Activated CD4-positive, alpha-beta T cell treated with anti-CD3 and anti-CD28 coated beads, Interleukin-2, amount 50 U/mL, for 16 hours (primary cell): ENCODE data around the gene EPHA5.

ENCODE experiments used
- DNase-seq: peaks from one replicate; pipeline ENCODE4 v3.0.0-alpha.2; 2020

EPHA5 gene

DNA sequence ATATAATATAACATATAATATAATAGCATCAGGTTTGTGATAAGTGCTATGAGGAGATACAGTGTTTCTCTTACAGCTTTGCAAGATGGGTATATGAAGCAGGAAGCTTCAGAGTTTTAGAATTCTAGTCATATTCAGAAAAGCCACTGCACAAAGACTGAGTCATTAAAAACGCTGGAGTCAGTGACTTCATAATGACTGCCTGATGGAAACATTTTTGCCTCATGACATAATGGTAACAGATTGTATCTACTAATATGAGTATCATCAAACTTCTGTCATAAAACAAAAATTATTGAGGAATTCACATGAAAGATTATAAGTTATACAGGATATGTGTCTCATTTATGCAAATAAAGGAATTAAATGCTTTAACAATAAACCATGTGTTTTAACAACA, 46.8 kb downstream of the EPHA5 start:
- DNase-seq = no peak

DNA sequence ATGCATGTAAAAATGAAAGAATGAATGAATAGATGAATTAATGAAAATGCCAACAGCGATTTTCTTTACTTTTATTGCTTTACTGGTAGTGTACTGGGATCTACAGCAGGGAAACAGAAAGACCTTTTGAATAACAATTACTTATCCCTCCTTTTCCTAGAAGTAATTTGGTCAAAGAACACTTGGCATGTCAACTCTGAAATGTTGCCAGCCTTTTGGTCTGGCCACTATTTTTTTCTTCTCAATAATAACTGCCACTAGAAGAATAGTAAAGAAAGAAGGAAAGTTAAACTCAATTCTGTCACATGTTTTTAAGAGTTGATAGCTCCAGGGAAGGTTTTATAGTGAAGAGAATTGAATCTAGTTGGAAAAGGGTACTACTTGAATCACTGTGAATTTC, 52.9 kb downstream of the EPHA5 start:
- no peak for DNase-seq

DNA sequence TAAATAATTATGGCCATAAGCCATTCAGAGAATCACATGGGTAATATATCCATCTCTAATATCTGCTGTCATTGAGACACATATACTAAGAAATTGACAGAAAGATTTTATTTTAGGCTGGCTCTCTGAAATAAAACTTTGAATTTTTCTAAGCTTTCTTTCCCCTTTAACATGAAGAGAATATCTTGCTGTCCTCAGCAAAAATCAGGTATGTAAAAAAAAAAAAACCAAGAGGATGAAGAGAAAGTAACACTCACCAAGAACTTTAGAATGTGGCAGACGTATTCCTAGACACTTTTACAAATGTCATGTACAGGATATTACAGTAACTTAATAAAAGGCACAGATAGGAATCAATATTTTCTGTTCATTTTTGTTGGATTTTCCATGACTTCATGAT, 65.8 kb downstream of the EPHA5 start:
- no peak for DNase-seq

DNA sequence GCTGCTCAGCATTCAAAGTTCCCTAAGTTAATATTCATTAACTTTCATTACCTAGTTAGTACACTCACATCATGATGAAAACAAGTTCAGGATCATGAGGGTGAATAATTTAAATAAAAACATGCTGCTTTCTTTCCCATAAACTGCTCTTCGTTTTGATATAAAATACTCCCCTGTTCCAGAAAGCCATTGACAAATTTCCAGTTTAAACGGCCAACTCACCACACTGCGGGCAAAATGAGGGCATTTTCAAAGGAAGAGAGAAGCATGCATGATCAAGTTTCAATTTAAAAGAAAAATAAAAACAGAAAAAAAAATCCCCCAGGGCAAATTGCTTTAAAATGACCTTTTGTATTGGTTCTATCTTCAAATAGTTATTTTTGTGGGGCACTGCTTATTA, 69.6 kb downstream of the EPHA5 start:
- no peak for DNase-seq

DNA sequence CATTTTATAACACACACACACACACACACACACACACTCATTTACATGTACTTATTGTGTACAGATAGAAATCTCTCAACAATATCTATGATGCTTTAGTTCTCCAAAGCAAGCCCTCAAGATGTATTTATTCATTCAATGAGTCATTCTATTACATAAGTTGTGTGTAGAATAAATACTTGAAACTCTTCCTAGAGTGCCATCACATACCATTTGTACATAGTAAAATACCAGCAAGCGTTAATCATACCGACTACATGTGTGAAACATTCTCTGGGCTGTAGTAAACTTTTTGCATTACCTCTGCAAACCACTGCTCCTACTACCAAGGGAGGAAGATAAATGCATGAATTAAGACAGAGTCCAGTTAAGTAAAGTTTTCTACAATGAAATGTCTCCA, 70.9 kb downstream of the EPHA5 start:
- no peak for DNase-seq

DNA sequence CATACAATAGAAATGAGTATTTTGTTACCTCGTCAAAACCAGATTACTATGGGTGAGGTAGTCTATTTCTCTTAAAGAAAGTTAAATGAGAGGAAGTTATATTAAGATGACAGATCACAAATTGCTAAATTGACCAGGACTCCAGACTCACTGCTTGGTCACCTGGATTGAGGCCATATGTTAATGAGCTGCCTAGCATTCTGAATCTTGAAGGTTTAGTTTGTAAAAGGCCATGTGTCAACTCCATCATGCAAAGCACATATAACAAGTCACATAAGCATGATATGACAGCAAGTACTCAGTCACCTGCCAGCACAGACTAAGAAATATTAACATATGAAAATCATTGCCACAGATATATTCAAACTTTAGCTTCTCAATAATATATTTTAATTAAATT, 72.6 kb downstream of the EPHA5 start:
- no peak for DNase-seq

DNA sequence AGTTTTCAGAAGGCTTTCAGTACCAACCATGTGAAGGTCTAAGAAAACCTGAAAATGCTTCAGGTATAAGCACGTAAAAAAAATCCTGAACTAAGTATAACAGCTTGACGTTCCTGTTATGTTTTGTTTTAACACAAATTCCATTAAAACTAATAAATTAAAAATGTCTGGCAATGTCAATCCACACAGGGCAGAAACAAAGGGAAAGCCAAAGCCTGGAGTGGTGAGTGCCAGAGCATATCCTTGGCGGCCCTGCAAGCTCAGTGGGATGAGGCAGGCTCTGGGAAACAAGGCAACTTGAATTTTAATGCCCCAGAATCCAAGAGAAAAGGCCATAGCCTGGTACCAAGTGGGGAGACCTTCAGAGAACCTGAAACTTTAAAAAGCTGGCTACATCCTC, 78.2 kb downstream of the EPHA5 start:
- DNase-seq = no peak

DNA sequence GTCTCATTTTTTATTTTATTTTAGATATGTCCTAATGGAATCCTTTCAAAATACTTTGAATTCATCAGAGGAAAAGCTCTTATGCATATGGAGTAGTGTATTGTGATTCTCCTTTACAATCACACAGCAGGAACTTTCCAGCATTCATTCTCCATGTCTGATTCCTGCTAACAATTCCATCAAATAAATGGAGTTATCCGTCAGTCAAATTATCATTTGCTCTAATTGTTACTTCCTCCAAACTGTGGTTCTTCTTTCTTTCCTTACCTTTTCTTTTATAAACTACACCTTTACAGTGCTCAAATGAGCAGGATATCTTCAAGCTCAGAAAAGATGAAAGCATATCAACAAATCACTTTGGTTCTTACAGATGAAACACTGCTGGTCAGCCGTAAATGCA, 80.4 kb downstream of the EPHA5 start:
- no peak for DNase-seq

DNA sequence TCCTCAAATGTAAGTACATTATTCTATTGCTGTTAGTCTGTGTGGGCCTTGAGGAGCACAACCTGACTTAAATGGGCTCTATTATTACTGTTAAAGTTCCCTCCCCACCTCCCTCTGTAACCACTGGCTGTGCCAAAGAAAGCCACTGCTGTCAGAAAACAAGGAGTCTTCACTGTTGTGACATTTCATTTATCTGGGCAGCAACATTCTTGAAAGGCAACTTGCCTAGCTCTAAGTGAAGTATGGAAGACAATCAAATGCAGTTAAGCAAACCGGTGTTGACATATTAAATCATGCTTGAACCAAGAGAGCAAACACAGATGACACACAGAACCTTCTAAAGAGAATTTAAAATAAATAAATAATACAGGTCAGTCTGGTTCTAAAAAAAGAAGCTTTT, 81.0 kb downstream of the EPHA5 start:
- DNase-seq = no peak

DNA sequence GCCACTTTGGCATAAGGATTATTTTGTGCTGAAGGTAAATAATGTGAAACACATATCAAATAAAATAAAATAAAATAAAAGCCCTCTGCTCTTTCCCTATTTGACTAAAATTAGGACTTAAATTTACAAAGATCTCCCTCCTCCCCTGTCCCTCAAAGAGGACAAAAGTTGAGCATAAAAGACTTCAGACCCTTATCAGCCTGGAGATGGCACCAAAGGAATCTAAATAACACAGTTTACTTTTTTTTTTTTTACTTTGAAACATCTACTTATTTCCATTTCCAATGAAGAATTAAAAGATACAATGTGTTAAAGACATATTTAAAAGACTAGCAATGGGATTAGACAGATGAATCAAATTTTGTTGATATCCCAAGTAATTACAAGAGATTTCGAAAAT, 89.7 kb downstream of the EPHA5 start:
- no peak for DNase-seq

DNA sequence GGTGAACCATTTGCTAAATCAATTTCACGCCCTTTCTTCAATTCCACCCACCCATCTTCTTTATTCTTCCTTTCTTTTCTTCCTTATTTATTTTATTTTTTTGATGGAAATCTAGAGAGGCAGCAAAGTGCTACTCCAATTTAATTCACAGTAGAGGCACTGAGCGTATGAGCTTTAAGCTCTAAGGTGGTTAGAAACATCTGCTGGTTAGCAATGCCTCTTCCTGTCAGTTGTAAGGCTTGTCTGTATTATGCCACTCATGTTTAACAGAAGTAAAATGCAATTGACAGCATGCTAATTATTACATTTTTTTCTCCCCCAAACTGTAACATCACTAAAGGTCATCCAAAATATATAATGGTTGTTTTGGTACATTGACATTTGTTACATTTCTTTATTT, 103.8 kb downstream of the EPHA5 start:
- DNase-seq = no peak

DNA sequence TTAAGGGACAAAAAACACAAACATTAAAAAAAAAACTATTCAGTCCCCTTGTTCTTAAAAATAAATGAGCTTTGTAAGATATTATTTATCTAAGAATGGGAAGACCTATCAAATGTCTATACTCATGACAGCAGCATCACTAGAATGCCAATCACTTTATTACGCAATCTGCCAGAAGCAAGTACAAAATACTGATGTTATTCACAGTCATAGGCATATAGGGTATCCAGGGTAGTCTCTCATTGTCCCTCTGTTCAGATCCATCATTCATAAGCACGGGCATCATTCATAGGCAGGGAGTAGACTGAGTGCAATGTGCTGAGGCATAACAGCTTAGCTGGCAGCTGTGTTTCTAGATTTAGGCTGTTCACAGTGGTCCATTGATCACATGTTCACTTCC, 109.1 kb downstream of the EPHA5 start:
- no peak for DNase-seq

DNA sequence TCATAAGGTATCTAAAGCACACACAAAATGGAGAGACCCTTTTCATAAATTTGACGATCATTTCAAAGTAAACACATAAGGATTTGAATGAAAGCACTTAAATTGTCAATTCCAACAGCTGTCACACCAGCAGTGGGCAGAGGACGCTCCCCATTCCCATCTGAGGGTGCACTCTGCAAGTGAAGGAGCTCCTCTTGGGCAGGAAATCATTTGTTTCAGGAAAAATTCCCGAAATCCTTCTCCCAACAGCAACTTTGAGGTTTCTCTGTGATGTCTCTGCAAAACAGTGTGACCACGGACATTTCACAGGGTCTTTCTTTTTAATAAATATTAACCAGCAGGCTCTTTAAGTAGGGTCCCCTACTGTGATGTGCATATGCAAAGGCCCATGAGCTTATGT, 111.0 kb downstream of the EPHA5 start:
- no peak for DNase-seq

DNA sequence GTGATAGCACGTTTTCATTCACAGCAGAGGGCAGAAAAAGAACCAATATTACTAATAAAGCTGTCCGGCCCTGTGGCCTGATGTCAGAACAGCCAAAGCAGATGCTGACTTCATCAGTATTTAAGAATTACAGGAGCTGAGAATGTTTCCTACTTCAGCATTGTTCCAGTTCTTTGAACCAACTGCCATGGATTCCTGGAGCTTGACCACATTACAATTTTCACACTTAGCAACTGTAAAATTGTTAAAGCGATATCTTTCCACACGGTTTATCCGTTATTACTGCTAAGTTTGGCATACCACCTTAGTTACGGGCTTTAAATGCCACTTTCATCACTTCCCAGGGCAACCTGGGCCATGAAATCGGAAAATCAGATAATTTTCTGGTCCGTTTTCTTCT, 118.2 kb downstream of the EPHA5 start:
- DNase-seq = no peak

DNA sequence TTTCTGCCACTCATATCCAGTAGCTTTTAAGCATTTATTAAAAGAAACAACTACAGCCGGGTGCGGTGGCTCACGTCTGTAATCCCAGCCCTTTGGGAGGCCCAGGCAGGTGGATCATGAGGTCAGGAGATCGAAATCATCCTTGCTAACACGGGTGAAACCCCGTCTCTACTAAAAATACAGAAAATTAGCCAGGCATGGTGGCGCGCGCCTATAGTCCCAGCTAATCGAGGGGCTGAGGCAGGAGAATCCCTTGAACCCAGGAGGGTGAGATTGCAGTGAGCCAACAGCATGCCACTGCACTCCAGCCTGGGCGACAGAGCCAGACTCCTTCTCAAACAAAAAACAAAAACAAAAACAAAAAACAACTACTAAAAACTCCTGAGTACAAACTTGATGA, 119.8 kb downstream of the EPHA5 start:
- no peak for DNase-seq

DNA sequence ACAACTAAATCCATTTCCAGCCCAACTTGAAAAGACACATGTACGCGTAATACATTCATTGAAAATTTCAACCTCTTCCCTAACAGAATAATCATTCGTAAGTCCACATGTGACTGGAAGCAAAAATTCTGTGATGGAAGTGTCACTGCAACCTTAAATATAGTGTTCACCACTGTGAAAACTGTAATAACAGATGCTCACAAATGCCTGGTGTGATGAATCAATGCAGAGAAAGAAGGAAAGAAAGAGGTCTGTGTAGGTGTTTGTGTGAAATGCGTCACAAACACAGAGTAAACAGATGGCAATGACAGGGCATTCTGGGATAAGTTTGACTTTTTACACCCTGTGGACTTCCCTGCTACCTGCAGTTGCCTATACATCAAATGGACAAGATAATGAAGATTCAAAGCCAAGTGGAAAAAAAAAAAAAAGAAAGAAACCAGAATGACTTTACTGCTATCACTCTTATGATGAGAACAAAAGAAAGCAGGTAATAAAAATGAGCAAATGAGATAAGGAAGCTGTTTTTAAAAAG, 123.3 kb downstream of the EPHA5 start:
- no peak for DNase-seq

DNA sequence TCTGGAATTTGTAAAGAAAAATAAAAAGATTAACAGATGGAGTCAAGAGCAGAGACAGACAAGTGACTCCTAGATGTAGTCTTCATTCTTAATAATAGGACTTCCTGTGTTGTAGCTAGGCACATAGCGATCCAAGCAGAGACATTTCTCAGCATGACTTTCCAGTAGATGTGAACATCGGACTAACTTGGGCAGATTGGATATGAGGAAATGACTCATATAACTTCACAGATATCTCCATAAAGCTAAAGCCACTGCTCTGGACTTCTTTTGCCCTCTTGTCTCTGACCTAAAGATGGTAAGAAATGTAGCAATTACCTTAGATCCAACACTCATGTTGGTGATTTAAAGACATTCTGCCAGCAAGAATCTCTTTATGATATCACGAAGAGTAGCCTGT, 131.7 kb downstream of the EPHA5 start:
- DNase-seq = no peak

DNA sequence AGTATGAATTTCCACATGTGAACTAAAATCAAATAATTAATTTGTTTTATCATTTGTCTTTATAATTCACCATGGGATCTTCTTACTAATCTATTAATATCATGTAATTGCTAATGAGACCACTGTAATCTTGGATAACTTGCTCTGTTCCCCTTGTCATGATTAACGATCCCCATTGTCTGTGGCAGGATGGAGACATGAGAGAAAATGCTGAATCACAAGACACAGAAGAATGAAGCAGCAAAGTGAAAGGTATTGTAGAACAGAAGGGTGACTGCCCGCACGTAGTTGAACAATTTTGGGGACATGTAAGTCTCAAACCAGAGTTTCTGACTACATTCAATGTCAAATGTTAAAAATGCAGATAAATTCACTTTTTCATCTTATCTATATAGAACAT, 135.2 kb downstream of the EPHA5 start:
- DNase-seq = no peak

DNA sequence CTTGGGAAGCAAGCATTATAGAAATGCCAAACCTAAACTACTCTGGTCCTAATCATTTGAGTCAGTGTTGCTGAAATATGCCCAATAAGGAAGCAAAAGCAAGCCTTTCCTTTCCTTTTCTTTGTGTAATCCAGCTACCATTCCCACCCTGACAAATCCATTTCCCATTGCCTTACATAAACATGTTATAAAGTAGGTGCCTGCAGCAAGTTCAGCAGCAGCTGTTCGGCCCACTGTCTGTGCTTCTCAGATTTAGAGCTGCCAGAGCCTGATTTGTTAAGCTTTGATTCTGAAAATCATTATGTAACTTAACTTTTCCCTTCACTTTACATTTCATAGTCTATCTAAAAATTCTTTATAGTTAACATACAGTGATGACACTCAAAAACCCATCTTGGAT, 148.6 kb downstream of the EPHA5 start:
- no peak for DNase-seq

DNA sequence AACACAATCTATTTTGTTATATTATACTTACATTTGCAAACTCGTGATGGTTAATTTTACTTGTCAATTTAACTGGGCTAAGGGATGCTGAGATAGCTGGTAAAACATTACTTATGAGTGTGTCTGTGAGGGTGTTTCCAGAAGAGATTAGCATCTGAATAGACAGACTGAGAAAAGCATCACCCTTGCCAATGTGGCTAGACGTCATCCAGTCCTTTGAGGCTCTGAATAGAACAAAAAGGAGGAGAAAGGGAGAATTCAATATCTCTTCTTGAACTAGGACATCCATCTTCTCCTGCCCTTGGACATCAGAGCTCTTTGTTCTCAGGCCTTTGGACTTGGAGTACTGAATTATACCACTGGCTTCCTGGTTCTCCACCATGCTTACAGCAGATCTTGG, 154.6 kb downstream of the EPHA5 start:
- DNase-seq = no peak

DNA sequence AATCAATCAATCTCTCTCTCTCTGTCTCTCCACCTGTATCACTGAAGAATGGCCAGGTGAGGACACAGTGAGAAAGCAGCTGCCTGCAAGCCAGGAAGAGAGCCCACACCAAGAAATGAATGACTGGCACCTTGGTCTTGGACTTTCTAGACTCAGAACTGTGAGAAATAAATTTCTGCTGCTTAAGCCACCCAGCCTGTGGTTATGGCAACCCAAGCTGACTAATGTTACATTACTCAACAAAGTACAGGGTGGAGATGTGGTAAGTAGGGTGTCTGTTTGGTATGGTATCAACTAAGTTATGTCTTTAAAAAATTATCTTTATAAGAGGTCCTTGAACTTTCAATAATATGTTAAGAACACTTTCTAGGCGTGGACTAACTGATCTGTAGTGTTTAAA, 159.3 kb downstream of the EPHA5 start:
- no peak for DNase-seq

DNA sequence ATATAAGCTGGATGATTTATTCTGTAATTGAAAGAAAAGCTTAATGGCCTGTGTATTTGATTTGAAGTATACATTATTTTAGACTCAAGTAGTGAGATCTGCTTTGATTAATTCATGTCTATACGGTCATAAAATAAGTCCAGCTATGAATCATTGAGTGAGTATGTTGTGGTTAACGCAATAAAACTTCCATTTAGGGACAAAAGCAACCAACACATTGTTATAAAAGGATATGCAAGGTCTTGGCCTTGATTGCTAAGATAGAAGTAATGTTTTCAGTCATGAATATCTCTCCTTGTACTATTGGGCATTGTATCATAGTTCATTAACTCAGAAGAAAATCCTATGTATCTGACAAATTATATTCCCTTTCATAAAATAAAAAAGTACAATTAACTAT, 162.1 kb downstream of the EPHA5 start:
- no peak for DNase-seq

DNA sequence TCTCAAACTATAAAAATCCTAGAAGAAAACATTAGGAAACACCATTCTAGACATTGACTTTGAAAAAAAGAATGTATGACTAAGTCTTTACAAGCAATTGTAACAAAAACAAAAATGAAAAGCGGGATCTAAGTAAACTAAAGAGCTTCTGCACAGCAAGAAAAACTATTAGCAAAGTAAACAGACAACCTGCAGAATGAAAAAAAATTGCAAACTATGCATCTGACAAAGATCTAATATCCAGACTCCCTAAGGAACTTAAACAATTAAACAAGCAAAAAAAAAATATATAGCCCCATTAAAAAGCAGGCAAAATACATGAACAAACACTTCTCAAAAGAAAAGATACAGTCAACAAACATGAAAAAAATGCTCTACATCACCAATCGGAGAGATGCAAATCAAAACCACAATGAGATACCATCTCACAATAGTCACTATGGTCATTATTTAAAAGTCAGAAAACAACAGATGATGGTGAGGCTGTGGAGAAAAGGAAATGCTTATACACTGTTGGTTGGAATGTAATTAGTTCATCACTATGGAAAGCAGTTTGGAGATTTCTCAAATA, 168.1 kb downstream of the EPHA5 start:
- no peak for DNase-seq

DNA sequence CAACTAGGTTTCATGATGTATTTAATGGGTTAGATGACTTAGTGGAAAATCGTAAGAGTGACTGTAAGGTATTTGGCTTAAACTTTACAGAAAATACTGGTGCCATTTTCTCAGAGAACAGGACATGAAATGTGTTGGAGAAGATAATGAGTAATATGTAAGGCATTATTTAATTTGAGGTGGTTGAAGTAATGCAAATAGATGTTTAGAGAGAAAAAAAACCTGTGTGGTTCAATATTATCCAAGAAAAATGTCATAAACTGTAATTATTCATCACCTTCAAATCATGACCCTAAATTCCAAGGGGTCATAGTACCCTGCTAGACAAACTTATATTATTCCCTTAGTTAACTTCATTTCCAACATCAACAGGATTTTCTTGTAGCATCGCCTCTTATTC, 171.7 kb downstream of the EPHA5 start:
- no peak for DNase-seq

DNA sequence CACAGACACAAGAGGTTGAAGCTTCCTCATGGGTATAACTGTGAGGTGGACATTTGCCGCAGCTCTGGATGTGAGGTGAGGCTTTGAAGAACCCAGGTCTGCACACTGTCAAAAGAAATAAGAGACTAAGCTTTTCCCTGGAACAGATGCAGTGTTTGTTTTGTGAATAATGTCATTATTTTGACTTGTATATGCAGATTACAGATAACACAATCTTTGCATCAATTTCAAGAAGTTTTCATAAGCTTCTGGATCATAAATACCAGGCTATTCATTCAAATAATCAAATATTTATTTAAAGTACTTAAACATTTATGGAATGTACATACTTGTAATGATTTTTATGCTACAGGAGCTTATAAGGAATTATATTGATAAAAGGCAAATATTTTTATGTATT, 174.8 kb downstream of the EPHA5 start:
- DNase-seq = no peak

DNA sequence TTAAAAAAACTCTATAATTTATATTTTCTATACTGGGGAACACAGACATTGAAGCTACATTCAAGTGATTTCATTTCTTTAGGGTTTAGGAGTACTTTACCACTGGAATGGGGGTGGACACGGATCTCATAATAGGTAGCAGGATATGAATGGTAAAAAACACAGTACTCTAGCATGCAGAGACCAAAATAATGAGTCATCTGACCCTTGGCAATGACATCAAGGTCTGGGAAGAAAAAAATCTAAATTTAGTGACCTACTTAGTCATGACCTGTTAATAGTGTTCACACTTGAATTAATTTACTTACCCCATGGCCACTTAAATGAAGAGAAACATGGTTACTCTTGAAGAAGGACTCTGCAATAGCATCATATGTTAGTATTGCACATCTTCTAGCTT, 187.9 kb downstream of the EPHA5 start:
- no peak for DNase-seq
